K562 (cell line): Measurements from ENCODE around the gene CTSW. TPM values are rescaled to one million over a fixed set of nuclear protein-coding genes. Genes with fewer than 3 reads are reported as not detected.
A peak's percentile ranks its signal among the peaks of the same experiment; 100 is the strongest.

ENCODE experiments used
- GABPB1 ChIP-seq: sonication (generic); formaldehyde crosslinking; IDR thresholded peaks from 2 replicates; pipeline ENCODE4 v1.8.0; 2022; ENCODE audit warnings: mild to moderate bottlenecking, missing genetic modification reagents
- HDAC2 ChIP-seq: fragments of 450-650 bp; IDR thresholded peaks from 2 replicates; pipeline ENCODE4 v1.6.1; 2016; ENCODE audit warnings: mild to moderate bottlenecking
- HEY1 ChIP-seq: fragments of 250-450 bp; sonication (Bioruptor Pico); IDR thresholded peaks from 2 replicates; pipeline ENCODE4 v1.5.0; 2020; ENCODE audit warnings: mild to moderate bottlenecking, moderate library complexity, borderline replicate concordance
- MED1 ChIP-seq: sonication (generic); formaldehyde crosslinking; IDR thresholded peaks from 2 replicates; pipeline ENCODE4 v1.8.1; 2023; ENCODE audit warnings: missing genetic modification reagents, borderline replicate concordance
- MIER1 ChIP-seq: fragments of 450-650 bp; IDR thresholded peaks from 2 replicates; pipeline ENCODE4 v1.6.1; 2016; ENCODE audit warnings: antibody characterized with exemption, mild to moderate bottlenecking, low read depth
- PML ChIP-seq: IDR thresholded peaks from 2 replicates; pipeline ENCODE4 v1.6.1; 2012; ENCODE audit warnings: low read length, inconsistent platforms
- POLR2H ChIP-seq: IDR thresholded peaks from 2 replicates; pipeline ENCODE4 v1.6.1; 2016; ENCODE audit warnings: missing genetic modification characterization, low read depth, mild to moderate bottlenecking, control low read depth, missing compliant biosample characterization, moderate library complexity
- PTTG1 ChIP-seq: fragments of 450-650 bp; IDR thresholded peaks from 2 replicates; pipeline ENCODE4 v1.6.1; 2016; ENCODE audit warnings: low read depth, mild to moderate bottlenecking, missing genetic modification characterization, missing compliant biosample characterization
- TAL1 ChIP-seq: fragments of 450-650 bp; IDR thresholded peaks from 2 replicates; pipeline ENCODE4 v1.6.1; 2016; ENCODE audit warnings: mild to moderate bottlenecking
- TOE1 ChIP-seq, 2 experiments: fragments of 450-650 bp in 1 of 2; sonication (generic) in 1 of 2; formaldehyde crosslinking in 1 of 2; IDR thresholded peaks; 2 replicates each; pipeline versions ENCODE4 v1.7.1 to v1.8.0; 2016 to 2022; ENCODE audit warnings: borderline replicate concordance in 2 of 2, mild to moderate bottlenecking in 2 of 2, antibody characterized with exemption in 1 of 2, inconsistent platforms in 1 of 2, low read depth in 1 of 2, missing genetic modification reagents in 1 of 2, moderate library complexity in 1 of 2
- XRCC4 ChIP-seq: IDR thresholded peaks from one replicate; pipeline ENCODE4 v1.6.1; 2011; ENCODE audit not compliant: insufficient read depth, insufficient read length; ENCODE audit errors: extremely low read depth
- ZKSCAN1 ChIP-seq: fragments of 150-350 bp; IDR thresholded peaks from 2 replicates; pipeline ENCODE4 v1.6.1; 2016; ENCODE audit warnings: low read depth, low read length
- ZNF175 ChIP-seq: fragments of 200-800 bp; sonication (Bioruptor generic); IDR thresholded peaks from 2 replicates; pipeline ENCODE4 v1.6.1; 2016; ENCODE audit warnings: low read depth, mild to moderate bottlenecking, missing genetic modification characterization, missing compliant biosample characterization
- ZNF197 ChIP-seq: fragments of 200-800 bp; sonication (Bioruptor generic); IDR thresholded peaks from 2 replicates; pipeline ENCODE4 v1.6.1; 2016; ENCODE audit warnings: low read depth, missing genetic modification characterization, missing compliant biosample characterization
- ZNF282 ChIP-seq: sonication (generic); formaldehyde crosslinking; IDR thresholded peaks from 2 replicates; pipeline ENCODE4 v1.8.1; 2023; ENCODE audit warnings: missing genetic modification reagents
- ZNF436 ChIP-seq: fragments of 250-450, 450-650 bp; sonication (Bioruptor Pico); formaldehyde crosslinking; IDR thresholded peaks from 2 replicates; pipeline ENCODE4 v1.7.0; 2020; ENCODE audit warnings: mild to moderate bottlenecking
- ZNF507 ChIP-seq: conservative IDR thresholded peaks from 2 replicates; pipeline ENCODE4 v1.6.1; 2017; ENCODE audit warnings: missing genetic modification characterization, missing compliant biosample characterization
- ZNF551 ChIP-seq: fragments of 250-450 bp; sonication (Bioruptor Pico); IDR thresholded peaks from 2 replicates; pipeline ENCODE4 v1.5.0; 2021; ENCODE audit warnings: mild to moderate bottlenecking, moderate library complexity
- ZSCAN32 ChIP-seq: fragments of 450-650 bp; formaldehyde crosslinking; IDR thresholded peaks from 2 replicates; pipeline ENCODE4 v1.4.0; 2020; ENCODE audit warnings: mild to moderate bottlenecking, moderate library complexity
- polyA plus RNA-seq, 8 experiments: library from polyadenylated mRNA; depleted of rRNA in 4 of 8; stranded (reverse) in 5 of 8; unstranded in 3 of 8; fragments of >200 nt; fragmentation: Nextera tagmentation in 2 of 8; fragmentation: Illumina TruSeq in 1 of 8; extraction: Ambion mirVana in 2 of 8; extraction: Trizol in 1 of 8; gene quantifications; 2 replicates each; pipeline versions ENCODE4 v1.2.1 to v1.2.3, GENCODE V29; 2011 to 2014; ENCODE audit warnings: inconsistent platforms in 1 of 8, missing spikeins in 1 of 8
- total RNA-seq, 7 experiments: library from RNA; depleted of rRNA in 6 of 7; stranded (reverse); fragments of >200 nt in 6 of 7; fragmentation: Illumina TruSeq in 2 of 7; extraction: Trizol in 2 of 7; gene quantifications; 2 replicates each; pipeline versions ENCODE4 v1.2.1 to v1.2.3, GENCODE V29; 2011 to 2021; ENCODE audit warnings: low replicate concordance in 1 of 7
- TF ChIP-seq, protein P1 (sequence below): sonication (generic); formaldehyde crosslinking; IDR thresholded peaks from 2 replicates; pipeline ENCODE4 v1.8.1; 2023; ENCODE audit warnings: mild to moderate bottlenecking, missing genetic modification reagents
- TF ChIP-seq, protein P2 (sequence below), 2 experiments: fragments of 450-650 bp in 1 of 2; sonication (generic) in 1 of 2; formaldehyde crosslinking in 1 of 2; IDR thresholded peaks in 1 of 2; conservative IDR thresholded peaks in 1 of 2; 2 replicates each; pipeline versions ENCODE4 v1.6.1 to v1.8.1; 2016 to 2023; ENCODE audit warnings: mild to moderate bottlenecking in 2 of 2, moderate library complexity in 2 of 2, inconsistent platforms in 1 of 2, missing genetic modification reagents in 1 of 2
- TF ChIP-seq, protein P3 (sequence below): sonication (generic); formaldehyde crosslinking; IDR thresholded peaks from 2 replicates; pipeline ENCODE4 v1.8.1; 2023; ENCODE audit warnings: mild to moderate bottlenecking, missing genetic modification reagents

Gene CTSW
- total and polyA plus RNA-seq, 9 of the 15 experiments (the other 6 are each of a cell fraction or from before 2014, with no cell fraction given): 0.04 TPM; not detected in 8

DNA sequence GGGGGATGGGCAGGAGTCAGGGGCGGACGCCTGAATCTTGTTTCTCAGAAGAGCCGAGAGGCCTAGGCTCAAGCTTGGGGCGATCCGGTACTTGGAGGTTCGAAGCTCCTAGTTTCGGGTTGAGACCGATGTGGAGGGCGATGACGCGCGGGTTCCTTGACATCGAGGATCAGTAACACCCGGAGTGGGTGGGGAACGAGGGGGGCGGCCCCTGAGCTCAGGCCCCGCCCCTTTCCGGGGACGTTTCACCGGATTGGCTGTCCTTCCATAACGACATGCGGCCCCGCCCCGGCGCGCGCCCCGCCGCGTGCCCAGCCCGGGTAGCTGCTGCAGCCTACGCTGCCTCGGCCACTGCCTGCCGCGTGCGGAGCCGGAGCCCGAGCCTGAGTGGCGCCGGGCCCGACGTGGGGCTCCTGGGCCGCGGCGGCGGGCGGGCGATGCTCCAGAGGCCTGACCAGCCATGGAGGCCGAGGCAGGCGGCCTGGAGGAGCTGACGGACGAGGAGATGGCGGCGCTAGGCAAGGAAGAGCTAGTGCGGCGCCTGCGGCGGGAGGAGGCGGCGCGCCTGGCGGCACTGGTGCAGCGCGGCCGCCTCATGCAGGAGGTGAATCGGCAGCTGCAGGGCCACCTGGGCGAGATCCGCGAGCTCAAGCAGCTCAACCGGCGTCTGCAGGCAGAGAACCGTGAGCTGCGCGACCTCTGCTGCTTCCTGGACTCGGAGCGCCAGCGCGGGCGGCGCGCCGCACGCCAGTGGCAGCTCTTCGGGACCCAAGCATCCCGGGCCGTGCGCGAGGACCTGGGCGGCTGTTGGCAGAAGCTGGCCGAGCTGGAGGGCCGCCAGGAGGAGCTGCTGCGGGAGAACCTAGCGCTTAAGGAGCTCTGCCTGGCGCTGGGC lies 10.9 kb downstream of the CTSW start, which contains the start of gene CCDC85B (continued):
- TF ChIP-seq TOE1 (IDR thresholded peaks at IDR 0.05; ENCODE audit: borderline replicate concordance) (no peak), TOE1 (CRISPR knock-in tag; IDR thresholded peaks at IDR 0.05; ENCODE audit: borderline replicate concordance, low read depth) (0 out of 2 replicates have a peak, but pooled peaks have one; percentile 51), PTTG1 (tag) (no peak), HEY1 (CRISPR knock-in tag) (no peak), MED1 (CRISPR knock-in tag) (no peak), ZNF175 (CRISPR knock-in tag) (peak; percentile 46; the same call in 1 of the 2 replicates), ZKSCAN1 (no peak), ZNF551 (CRISPR knock-in tag) (no peak), ZNF282 (CRISPR knock-in tag) (0 out of 2 replicates have a peak, but pooled peaks have one; percentile 55), GABPB1 (no peak; the same call in 1 of the 2 replicates), HDAC2 (no peak), POLR2H (tag) (peak; percentile 71), ZNF197 (CRISPR knock-in tag) (no peak), ZSCAN32 (CRISPR knock-in tag) (no peak), TAL1 (no peak), ZNF507 (tag) (no peak), XRCC4 (no peak), PML (peak; percentile 61), MIER1 (no peak), ZNF436 (CRISPR knock-in tag) (no peak)
- TF ChIP-seq, protein P1, sequence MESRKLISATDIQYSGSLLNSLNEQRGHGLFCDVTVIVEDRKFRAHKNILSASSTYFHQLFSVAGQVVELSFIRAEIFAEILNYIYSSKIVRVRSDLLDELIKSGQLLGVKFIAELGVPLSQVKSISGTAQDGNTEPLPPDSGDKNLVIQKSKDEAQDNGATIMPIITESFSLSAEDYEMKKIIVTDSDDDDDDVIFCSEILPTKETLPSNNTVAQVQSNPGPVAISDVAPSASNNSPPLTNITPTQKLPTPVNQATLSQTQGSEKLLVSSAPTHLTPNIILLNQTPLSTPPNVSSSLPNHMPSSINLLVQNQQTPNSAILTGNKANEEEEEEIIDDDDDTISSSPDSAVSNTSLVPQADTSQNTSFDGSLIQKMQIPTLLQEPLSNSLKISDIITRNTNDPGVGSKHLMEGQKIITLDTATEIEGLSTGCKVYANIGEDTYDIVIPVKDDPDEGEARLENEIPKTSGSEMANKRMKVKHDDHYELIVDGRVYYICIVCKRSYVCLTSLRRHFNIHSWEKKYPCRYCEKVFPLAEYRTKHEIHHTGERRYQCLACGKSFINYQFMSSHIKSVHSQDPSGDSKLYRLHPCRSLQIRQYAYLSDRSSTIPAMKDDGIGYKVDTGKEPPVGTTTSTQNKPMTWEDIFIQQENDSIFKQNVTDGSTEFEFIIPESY (CRISPR knock-in tag): no peak
- TF ChIP-seq, protein P2, sequence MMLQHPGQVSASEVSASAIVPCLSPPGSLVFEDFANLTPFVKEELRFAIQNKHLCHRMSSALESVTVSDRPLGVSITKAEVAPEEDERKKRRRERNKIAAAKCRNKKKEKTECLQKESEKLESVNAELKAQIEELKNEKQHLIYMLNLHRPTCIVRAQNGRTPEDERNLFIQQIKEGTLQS (IDR thresholded peaks at IDR 0.05): no peak
- TF ChIP-seq, protein P2 (CRISPR knock-in tag; conservative IDR thresholded peaks at IDR 0.05): no peak
- TF ChIP-seq, protein P3, sequence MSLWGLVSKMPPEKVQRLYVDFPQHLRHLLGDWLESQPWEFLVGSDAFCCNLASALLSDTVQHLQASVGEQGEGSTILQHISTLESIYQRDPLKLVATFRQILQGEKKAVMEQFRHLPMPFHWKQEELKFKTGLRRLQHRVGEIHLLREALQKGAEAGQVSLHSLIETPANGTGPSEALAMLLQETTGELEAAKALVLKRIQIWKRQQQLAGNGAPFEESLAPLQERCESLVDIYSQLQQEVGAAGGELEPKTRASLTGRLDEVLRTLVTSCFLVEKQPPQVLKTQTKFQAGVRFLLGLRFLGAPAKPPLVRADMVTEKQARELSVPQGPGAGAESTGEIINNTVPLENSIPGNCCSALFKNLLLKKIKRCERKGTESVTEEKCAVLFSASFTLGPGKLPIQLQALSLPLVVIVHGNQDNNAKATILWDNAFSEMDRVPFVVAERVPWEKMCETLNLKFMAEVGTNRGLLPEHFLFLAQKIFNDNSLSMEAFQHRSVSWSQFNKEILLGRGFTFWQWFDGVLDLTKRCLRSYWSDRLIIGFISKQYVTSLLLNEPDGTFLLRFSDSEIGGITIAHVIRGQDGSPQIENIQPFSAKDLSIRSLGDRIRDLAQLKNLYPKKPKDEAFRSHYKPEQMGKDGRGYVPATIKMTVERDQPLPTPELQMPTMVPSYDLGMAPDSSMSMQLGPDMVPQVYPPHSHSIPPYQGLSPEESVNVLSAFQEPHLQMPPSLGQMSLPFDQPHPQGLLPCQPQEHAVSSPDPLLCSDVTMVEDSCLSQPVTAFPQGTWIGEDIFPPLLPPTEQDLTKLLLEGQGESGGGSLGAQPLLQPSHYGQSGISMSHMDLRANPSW (CRISPR knock-in tag): no peak
